Spinal cord (tissue), 10 donors: ENCODE data around the gene KIAA0753. TPM values are rescaled to one million over a fixed set of nuclear protein-coding genes. Genes with fewer than 3 reads are reported as not detected.

Experiments used
- DNase-seq, 6 donors: peaks; one replicate each; pipeline versions ENCODE4 v3.0.0 to v3.0.0-alpha.2; 2013 to 2015; ENCODE audit warnings: low spot score in 6 of 6, low read depth in 4 of 6
- H3K27ac ChIP-seq: one replicate; pipeline ENCODE4 v1.5.1; 2013; ENCODE audit warnings: low read depth, low read length, control low read depth
- H3K27me3 ChIP-seq: one replicate; pipeline ENCODE4 v1.6.1; 2013; ENCODE audit warnings: low read length; ENCODE audit not compliant: control insufficient read depth, insufficient read depth
- H3K36me3 ChIP-seq: one replicate; pipeline ENCODE4 v1.6.1; 2013; ENCODE audit warnings: low read length; ENCODE audit not compliant: control insufficient read depth, insufficient read depth
- H3K4me1 ChIP-seq: one replicate; pipeline ENCODE4 v1.6.1; 2013; ENCODE audit warnings: low read length; ENCODE audit not compliant: control insufficient read depth, insufficient read depth
- H3K4me3 ChIP-seq: one replicate; pipeline ENCODE4 v1.5.1; 2013; ENCODE audit warnings: low read depth, low read length, control low read depth
- H3K9me3 ChIP-seq: one replicate; pipeline ENCODE4 v1.6.1; 2013; ENCODE audit warnings: low read length; ENCODE audit not compliant: control insufficient read depth, insufficient read depth
- WGBS: methylation state at CpG from one replicate; pipeline ENCODE4 v1.1.5; 2013; ENCODE audit warnings: missing lambda C conversion rate; ENCODE audit not compliant: insufficient coverage; 5-methylcytosine and 5-hydroxymethylcytosine counted together
- polyA plus RNA-seq, 2 donors: library from polyadenylated mRNA; unstranded; fragments of 120-200 nt; gene quantifications; one replicate each; pipeline ENCODE4 v1.2.1, GENCODE V29; 2013; ENCODE audit not compliant: insufficient read length in 2 of 2
- total RNA-seq, 2 donors: library from RNA; depleted of rRNA in 1 of 2; stranded (reverse); fragments of 120-200 nt in 1 of 2; fragments of >200 nt in 1 of 2; gene quantifications; one replicate each; pipeline versions ENCODE4 v1.2.3 to v1.2.4, GENCODE V29; 2013 to 2014
- donor health status: healthy.

KIAA0753 gene
- total and polyA plus RNA-seq, 4 donors = 19.0 to 28.0 (median 23.5) TPM

DNA sequence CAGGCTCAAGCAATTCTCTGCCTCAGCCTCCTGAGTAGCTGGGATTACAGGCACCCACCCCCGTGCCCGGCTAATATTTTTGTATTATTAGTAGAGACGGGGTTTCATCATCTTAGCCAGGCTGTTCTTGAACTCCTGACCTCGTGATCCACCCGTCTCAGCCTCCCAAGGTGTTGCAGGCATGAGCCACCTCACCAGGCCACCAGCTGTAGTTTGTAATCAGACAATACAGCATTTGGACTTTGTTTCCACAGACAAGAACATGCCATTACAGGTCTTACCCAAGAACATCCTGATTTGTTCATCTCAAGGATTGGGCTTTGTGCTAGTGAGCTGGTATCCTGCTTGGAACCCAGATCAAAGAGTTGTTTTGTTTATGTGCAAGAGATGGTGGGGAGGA lies 41.2 kb upstream of the KIAA0753 start:
- no peak for DNase-seq
- Histone ChIP-seq H3K4me3 (no peak overlapping the region), H3K9me3 (no peaks in the 10 kb centered on the region), H3K36me3 (no peaks in the 10 kb centered on the region), H3K27ac (no peak overlapping the region), H3K27me3 (no peaks in the 10 kb centered on the region), H3K4me1 (peaks cover 7% of the 10 kb centered on the region)
- 87% methylated on average over 5 of the region's 5 CpGs for WGBS

GRCh38 chr17:6681176-6681575 lies 40.7 kb upstream of the KIAA0753 start:
- no peak for DNase-seq
- Histone ChIP-seq H3K9me3 (no peaks in the 10 kb centered on the region), H3K27me3 (no peaks in the 10 kb centered on the region), H3K27ac (no peak overlapping the region), H3K4me1 (peaks cover 7% of the 10 kb centered on the region), H3K36me3 (no peaks in the 10 kb centered on the region), H3K4me3 (no peak overlapping the region)
- 85% methylated on average over 4 of the region's 4 CpGs for WGBS

DNA sequence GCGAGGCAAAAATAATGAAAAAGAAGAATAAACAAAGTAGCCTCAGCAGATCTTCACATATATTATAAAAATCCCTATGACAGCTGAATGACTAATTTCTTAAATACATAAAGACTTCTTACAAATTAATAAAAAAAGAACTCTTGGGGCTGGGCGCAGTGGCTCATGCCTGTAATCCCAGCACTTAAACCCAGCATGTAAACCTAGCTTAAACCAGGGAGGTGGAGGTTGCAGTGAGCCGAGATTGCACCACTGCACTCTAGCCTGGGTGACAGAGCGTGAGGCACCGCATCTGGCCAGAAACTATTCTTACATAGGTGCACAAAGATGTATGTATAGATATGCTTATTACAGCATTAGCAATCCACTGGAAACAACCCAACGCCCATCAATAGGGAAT lies 38.7 kb upstream of the KIAA0753 start:
- no CpG with 5 or more reads among the region's 6 CpGs for WGBS
- no peak overlapping the region for H3K27ac ChIP-seq
- no peak for DNase-seq

DNA sequence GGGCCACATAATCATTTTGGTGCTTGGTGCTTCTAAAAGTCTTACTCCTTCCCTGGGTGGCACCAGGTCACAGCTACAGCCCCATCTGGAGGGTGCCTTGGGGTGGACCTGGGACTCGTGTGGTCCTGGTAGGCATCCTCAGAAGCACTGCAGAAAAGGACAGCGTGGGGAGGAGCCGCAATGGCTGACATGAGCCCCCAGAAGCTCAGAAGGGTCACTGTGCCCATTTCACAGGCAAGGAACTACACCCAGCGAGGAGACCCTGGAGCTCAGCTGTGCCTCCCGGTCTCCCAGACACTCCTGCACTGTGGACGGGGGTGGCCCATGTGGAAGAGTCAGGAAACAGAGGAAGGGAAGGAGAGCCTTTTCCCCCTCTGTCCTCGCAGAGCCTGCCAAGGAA lies 37.4 kb upstream of the KIAA0753 start:
- no peaks in the 10 kb centered on the region for H3K27me3 ChIP-seq
- 94% methylated on average over 6 of the region's 7 CpGs for WGBS
- no peaks in the 10 kb centered on the region for H3K9me3 ChIP-seq
- DNase-seq = no peak
- no peak overlapping the region for H3K4me3 ChIP-seq
- no peak overlapping the region for H3K27ac ChIP-seq
- H3K36me3 ChIP-seq = no peaks in the 10 kb centered on the region
- H3K4me1 ChIP-seq = peaks cover 7% of the 10 kb centered on the region

More for the DNA sequence above, 38.7 kb upstream of the KIAA0753 start:
- Histone ChIP-seq H3K27me3 (no peaks in the 10 kb centered on the region), H3K9me3 (no peaks in the 10 kb centered on the region), H3K4me3 (no peak overlapping the region), H3K36me3 (no peaks in the 10 kb centered on the region), H3K4me1 (peaks cover 7% of the 10 kb centered on the region)

DNA sequence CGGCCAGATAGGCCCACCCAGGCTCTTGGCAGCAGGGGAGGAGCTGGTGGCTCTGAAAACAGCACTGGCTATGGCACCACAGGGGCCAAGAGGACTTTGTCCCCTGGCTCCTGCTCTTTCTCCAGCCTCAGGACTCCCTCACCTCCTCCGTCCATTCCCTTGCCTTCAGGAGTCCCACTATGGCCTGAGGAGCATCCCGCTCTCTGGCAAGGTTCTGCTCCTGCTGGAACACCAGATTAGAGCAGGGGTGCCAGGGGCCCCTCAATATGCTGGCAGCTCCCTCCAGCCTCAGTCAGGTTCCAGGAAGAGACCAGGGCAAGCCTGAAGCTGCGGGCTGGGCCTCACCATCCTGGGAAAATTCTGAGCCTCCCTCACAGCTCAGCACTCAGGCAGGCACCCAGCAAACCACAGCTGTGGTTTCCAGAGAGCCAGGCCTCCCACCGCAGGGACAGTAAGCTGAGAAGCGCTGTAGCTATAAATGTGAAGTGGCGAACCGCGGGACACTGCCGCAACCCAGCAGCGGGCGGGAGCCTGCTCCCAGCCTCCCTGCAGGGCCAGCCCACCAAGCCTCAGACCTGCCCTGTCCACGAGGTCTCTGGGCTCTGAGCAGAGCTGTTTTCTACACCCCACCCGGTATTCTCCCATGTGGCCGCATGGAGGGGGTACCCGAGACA lies 36.8 kb upstream of the KIAA0753 start:
- Histone ChIP-seq H3K36me3 (no peaks in the 10 kb centered on the region), H3K9me3 (no peaks in the 10 kb centered on the region), H3K27me3 (no peaks in the 10 kb centered on the region), H3K4me1 (peaks cover 7% of the 10 kb centered on the region), H3K4me3 (no peak overlapping the region), H3K27ac (no peak overlapping the region)
- no peak for DNase-seq
- WGBS = 53% methylated on average over 14 of the region's 16 CpGs

GRCh38 chr17:6676802-6677157 lies 36.3 kb upstream of the KIAA0753 start:
- H3K27me3 ChIP-seq = no peaks in the 10 kb centered on the region
- no peak overlapping the region for H3K4me3 ChIP-seq
- no peak overlapping the region for H3K27ac ChIP-seq
- H3K36me3 ChIP-seq = no peaks in the 10 kb centered on the region
- H3K4me1 ChIP-seq = peaks cover 7% of the 10 kb centered on the region
- 58% methylated on average over 6 of the region's 6 CpGs for WGBS
- H3K9me3 ChIP-seq = no peaks in the 10 kb centered on the region
- DNase-seq = no peak

- WGBS = 82% methylated on average over 8 of the region's 11 CpGs
- no peak overlapping the region for H3K4me3 ChIP-seq
- no peak for DNase-seq
- H3K27me3 ChIP-seq = no peaks in the 10 kb centered on the region
- H3K9me3 ChIP-seq = no peaks in the 10 kb centered on the region
- no peaks in the 10 kb centered on the region for H3K36me3 ChIP-seq
- peaks cover 7% of the 10 kb centered on the region for H3K4me1 ChIP-seq
- no peak overlapping the region for H3K27ac ChIP-seq
Observed at GRCh38 chr17:6675201-6675825, 34.8 kb upstream of the KIAA0753 start.

- Histone ChIP-seq H3K36me3 (no peaks in the 10 kb centered on the region), H3K27me3 (no peaks in the 10 kb centered on the region), H3K4me1 (peaks cover 7% of the 10 kb centered on the region), H3K4me3 (no peak overlapping the region), H3K9me3 (no peaks in the 10 kb centered on the region), H3K27ac (no peak overlapping the region)
- WGBS = 95% methylated on average over 12 of the region's 13 CpGs
- DNase-seq = no peak
Observed at GRCh38 chr17:6674586-6674985, 34.1 kb upstream of the KIAA0753 start.

DNA sequence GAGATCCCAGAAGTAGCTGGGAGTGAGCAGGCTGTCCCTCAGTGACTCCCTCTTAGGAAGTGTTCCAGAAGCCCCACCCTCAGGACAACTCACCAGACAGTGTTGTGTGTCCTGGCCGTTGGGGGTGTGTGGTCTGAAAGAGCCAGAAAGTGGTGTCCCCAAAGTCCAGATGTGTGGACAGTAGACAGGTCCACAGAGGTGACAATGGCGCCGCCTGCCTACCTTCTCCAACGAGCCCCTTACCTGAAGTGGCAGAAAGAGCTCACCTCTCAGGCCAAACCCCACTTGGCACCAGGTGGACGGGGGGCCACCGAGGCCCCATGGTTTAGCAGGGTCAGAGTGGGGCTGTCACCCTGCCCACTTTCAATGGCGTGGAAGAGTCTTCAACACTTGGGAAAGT lies 30.9 kb upstream of the KIAA0753 start:
- Histone ChIP-seq H3K9me3 (no peaks in the 10 kb centered on the region), H3K4me3 (no peak overlapping the region), H3K36me3 (no peaks in the 10 kb centered on the region), H3K27ac (no peak overlapping the region), H3K4me1 (peaks cover 5% of the 10 kb centered on the region), H3K27me3 (no peaks in the 10 kb centered on the region)
- 87% methylated on average over 4 of the region's 7 CpGs for WGBS
- DNase-seq = no peak

GRCh38 chr17:6670999-6671398 lies 30.5 kb upstream of the KIAA0753 start:
- H3K27me3 ChIP-seq = no peaks in the 10 kb centered on the region
- no peak for DNase-seq
- H3K36me3 ChIP-seq = no peaks in the 10 kb centered on the region
- 75% methylated on average over 6 of the region's 6 CpGs for WGBS
- H3K9me3 ChIP-seq = no peaks in the 10 kb centered on the region
- H3K4me1 ChIP-seq = peaks cover 9% of the 10 kb centered on the region
- H3K27ac ChIP-seq = no peak overlapping the region
- H3K4me3 ChIP-seq = no peak overlapping the region
